ENCODE results near the gene ACVR1. TPM values are rescaled to one million over a fixed set of nuclear protein-coding genes. Genes with fewer than 3 reads are reported as not detected.
"Not testable (repeated sequence)": the region's sequence is repeated elsewhere in the genome, so short reads cannot be mapped to it uniquely, and the experiment has no call there.

The ACVR1 gene
- total RNA-seq, 1 experiment from 2014 or later, result 71.3 TPM

- H3K27me3 Mint-ChIP-seq (ENCODE audit: unreplicated experiment), result no peaks in the 10 kb centered on the region
- peaks cover 61% of the 10 kb centered on the region for H3K4me1 Mint-ChIP-seq (ENCODE audit: low read depth, unreplicated experiment)
- H3K4me3 Mint-ChIP-seq (ENCODE audit: low read depth, unreplicated experiment), result peak overlapping the region; percentile 30
- intact Hi-C loops (cut with micrococcal nuclease; ENCODE audit: unreplicated experiment), result no loop called here
- peak; percentile 45 for DNase-seq
- peaks cover 12% of the 10 kb centered on the region for H3K36me3 Mint-ChIP-seq (ENCODE audit: insufficient read depth, unreplicated experiment)
- H3K27ac Mint-ChIP-seq (ENCODE audit: unreplicated experiment), result peak overlapping the region; percentile 84
- TF ChIP-seq CTCF (IDR thresholded peaks at IDR 0.05; ENCODE audit: unreplicated experiment), result no peak
- CTCF ChIA-PET, result interaction anchor here (0.7 to 0.9 kb wide), 2 partner anchors 43 to 132 kb away, joined by 3 read pairs; no protein-coding TSS in a partner anchor
- no peaks in the 10 kb centered on the region for H3K9me3 Mint-ChIP-seq (ENCODE audit: low read depth, unreplicated experiment)
- no TSS peak for BruUV-seq (replicated peaks)
Observed at GRCh38 chr2:157830696-157831570, 45.2 kb downstream of the ACVR1 start.

- Mint-ChIP-seq H3K4me1 (ENCODE audit: low read depth, unreplicated experiment) (peaks cover 65% of the 10 kb centered on the region), H3K9me3 (ENCODE audit: low read depth, unreplicated experiment) (no peaks in the 10 kb centered on the region), H3K36me3 (ENCODE audit: insufficient read depth, unreplicated experiment) (peaks cover 19% of the 10 kb centered on the region), H3K4me3 (ENCODE audit: low read depth, unreplicated experiment) (no peak overlapping the region), H3K27ac (ENCODE audit: unreplicated experiment) (peak overlapping the region; percentile 84), H3K27me3 (ENCODE audit: unreplicated experiment) (no peaks in the 10 kb centered on the region)
- BruUV-seq (replicated peaks), result no TSS peak
- DNase-seq, result no peak
- CTCF ChIA-PET, result interaction anchor here (0.7 to 0.9 kb wide), 2 partner anchors 44 to 131 kb away, joined by 3 read pairs; no protein-coding TSS in a partner anchor
- TF ChIP-seq CTCF (IDR thresholded peaks at IDR 0.05; ENCODE audit: unreplicated experiment), result no peak
- intact Hi-C loops (cut with micrococcal nuclease; ENCODE audit: unreplicated experiment), result no loop called here
Observed at GRCh38 chr2:157830266-157830665, 45.9 kb downstream of the ACVR1 start.

- Mint-ChIP-seq H3K27me3 (ENCODE audit: unreplicated experiment) (no peaks in the 10 kb centered on the region), H3K4me1 (ENCODE audit: low read depth, unreplicated experiment) (peaks cover 47% of the 10 kb centered on the region), H3K4me3 (ENCODE audit: low read depth, unreplicated experiment) (no peak overlapping the region), H3K9me3 (ENCODE audit: low read depth, unreplicated experiment) (no peaks in the 10 kb centered on the region), H3K36me3 (ENCODE audit: insufficient read depth, unreplicated experiment) (peaks cover 33% of the 10 kb centered on the region), H3K27ac (ENCODE audit: unreplicated experiment) (peak overlapping the region; percentile 23)
- CTCF ChIA-PET, result no interaction called here
- no peak for TF ChIP-seq CTCF (IDR thresholded peaks at IDR 0.05; ENCODE audit: unreplicated experiment)
- intact Hi-C loops (cut with micrococcal nuclease; ENCODE audit: unreplicated experiment), result loop anchor here (2.0 kb wide), 1 partner anchor 13 kb away; no protein-coding TSS in a partner anchor
- BruUV-seq (replicated peaks), result no TSS peak
- DNase-seq, result no peak
Observed at GRCh38 chr2:157827377-157827776, 48.8 kb downstream of the ACVR1 start.

- H3K9me3 Mint-ChIP-seq (ENCODE audit: low read depth, unreplicated experiment); H3K4me3 Mint-ChIP-seq (ENCODE audit: low read depth, unreplicated experiment); DNase-seq; BruUV-seq (replicated peaks); H3K27me3 Mint-ChIP-seq (ENCODE audit: unreplicated experiment): not testable (repeated sequence)
- intact Hi-C loops (cut with micrococcal nuclease; ENCODE audit: unreplicated experiment), result loop anchor here (2.0 kb wide), 1 partner anchor 14 kb away; no protein-coding TSS in a partner anchor
- CTCF ChIA-PET, result interaction anchor here (0.7 kb wide), 1 partner anchor 216 kb away, joined by 6 read pairs; no protein-coding TSS in a partner anchor
- Mint-ChIP-seq H3K4me1 (ENCODE audit: low read depth, unreplicated experiment) (peaks cover 40% of the 10 kb centered on the region), H3K36me3 (ENCODE audit: insufficient read depth, unreplicated experiment) (peaks cover 33% of the 10 kb centered on the region), H3K27ac (ENCODE audit: unreplicated experiment) (peak overlapping the region; percentile 91)
Observed at GRCh38 chr2:157826644-157827043, 49.5 kb downstream of the ACVR1 start.

Data from Calu3 (cell line).